HTERT RPE-1 (cell line): ENCODE data around the gene MRPS18B.
"Not testable (repeated sequence)": the region's sequence is repeated elsewhere in the genome, so short reads cannot be mapped to it uniquely, and the experiment has no call there.

Source experiments
- in situ Hi-C: fragments of 300-500 bp; cut with MboI; formaldehyde crosslinking; loops from 4 replicates; pipeline ENCODE4 v1.14.3; 2020; ENCODE audit warnings: low sequenced_read_pairs

Gene MRPS18B

GRCh38 chr6:30617565-30618269 lies at the start of gene MRPS18B:
Gene MRPS18B (plus strand): TSS chr6:30617840. CDS start chr6:30617866, 26 bp downstream.
- in situ Hi-C loops = no loop called here

DNA sequence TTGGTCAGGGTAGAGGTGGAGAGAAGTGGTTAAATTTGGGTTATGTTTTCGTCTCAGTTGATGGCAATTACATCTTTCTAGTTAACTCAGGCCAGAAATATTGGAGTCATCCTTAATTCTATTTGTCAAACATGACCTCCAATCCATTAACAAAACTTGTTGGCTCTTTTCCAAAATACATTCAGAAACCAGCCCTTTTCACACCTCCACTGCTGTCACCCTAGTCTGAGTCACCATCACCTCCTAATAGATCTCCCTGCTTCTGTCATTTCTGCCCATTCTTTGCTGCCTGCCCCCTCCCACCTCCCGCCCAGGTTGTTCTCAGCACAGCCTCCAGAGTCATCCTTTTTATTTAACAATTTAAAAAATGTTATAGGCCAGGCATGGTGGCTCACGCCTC lies 49.4 kb upstream of the MRPS18B start:
- in situ Hi-C loops = no loop called here

DNA sequence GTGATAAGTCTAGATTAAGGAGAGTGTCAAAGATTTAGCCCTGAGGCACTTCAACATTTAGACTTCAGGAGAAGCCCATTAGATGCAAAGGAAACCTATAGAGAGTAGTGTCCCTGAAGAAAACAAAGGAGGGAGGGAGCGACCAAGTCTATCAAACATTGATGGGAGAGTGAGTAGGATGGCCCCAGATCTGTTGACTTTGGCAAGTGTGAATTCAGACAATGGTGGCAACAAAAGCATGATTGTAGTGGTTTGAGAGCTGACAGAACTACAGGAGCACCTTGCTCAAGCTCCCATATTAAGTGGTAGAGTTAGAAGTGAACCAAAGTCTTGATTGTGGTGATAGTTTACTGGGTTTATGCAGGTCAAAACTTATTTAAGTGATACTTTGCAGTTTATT lies 47.4 kb upstream of the MRPS18B start:
- in situ Hi-C loops = no loop called here

DNA sequence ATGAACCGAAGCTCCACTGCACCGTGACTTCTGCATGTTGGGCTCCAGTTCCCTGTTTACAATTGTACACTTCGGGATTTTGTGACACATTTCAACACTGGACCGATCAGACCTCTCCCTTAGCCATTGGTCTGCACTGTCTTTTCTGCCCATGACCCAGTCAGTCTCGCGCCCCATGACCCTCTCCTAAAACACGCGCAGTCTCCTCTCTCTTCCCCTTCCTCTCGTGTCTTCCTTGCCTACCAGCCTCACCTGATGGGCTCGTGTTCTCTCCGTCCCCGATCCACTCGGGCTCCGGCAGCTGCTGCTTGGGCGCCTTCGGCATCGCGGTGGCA lies 46.9 kb upstream of the MRPS18B start:
- in situ Hi-C loops = no loop called here

- in situ Hi-C loops = no loop called here
Observed at GRCh38 chr6:30571075-30571761, 46.4 kb upstream of the MRPS18B start, which contains the start of gene ABCF1. Gene ABCF1 (plus strand): TSS chr6:30571442. CDS start chr6:30571488, 46 bp downstream.

DNA sequence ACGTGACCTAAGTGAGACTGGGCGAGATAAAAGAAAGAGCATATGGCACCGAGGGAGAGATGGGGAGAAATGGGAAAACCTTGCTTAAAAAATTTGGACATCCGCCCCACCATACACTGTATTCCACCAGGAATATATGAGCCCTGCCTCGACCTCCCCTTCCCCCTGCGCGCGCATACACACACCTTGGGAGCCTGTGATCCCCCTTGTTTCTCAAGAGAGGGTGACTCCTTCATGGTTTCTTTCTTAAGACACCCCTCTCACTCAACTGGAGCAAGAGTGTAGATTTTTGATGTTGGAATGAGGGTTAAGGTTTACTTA lies 45.9 kb upstream of the MRPS18B start:
- in situ Hi-C loops = no loop called here

- in situ Hi-C loops = no loop called here
Observed at GRCh38 chr6:30572148-30572547, 45.5 kb upstream of the MRPS18B start.

GRCh38 chr6:30573113-30573512 lies 44.5 kb upstream of the MRPS18B start:
- in situ Hi-C loops = no loop called here

GRCh38 chr6:30578051-30578450 lies 39.6 kb upstream of the MRPS18B start:
- in situ Hi-C loops = no loop called here

DNA sequence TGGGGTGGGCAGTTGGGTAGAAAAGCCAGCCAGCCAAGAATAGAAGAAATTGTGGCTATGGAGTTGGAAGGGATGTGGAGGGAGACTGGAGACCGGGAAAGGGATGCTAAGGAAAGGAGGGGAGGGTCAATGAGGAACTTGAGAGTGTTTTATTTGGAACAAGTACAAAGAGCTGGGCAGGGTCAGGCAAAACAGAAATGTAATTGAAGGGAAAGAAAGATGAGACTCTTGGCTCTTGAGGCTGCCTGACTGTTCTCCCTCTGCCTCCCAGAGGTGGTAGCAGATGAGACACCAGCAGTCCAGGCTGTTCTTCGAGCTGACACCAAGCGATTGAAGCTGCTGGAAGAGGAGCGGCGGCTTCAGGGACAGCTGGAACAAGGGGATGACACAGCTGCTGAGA lies 33.7 kb upstream of the MRPS18B start:
- in situ Hi-C loops = no loop called here

GRCh38 chr6:30589754-30590358 lies 27.8 kb upstream of the MRPS18B start:
- in situ Hi-C loops = no loop called here

DNA sequence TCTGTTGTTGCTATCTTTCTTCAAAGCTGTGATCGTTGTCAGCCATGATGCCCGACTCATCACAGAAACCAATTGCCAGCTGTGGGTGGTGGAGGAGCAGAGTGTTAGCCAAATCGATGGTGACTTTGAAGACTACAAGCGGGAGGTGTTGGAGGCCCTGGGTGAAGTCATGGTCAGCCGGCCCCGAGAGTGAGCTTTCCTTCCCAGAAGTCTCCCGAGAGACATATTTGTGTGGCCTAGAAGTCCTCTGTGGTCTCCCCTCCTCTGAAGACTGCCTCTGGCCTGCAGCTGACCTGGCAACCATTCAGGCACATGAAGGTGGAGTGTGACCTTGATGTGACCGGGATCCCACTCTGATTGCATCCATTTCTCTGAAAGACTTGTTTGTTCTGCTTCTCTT lies 27.1 kb upstream of the MRPS18B start:
- in situ Hi-C loops = no loop called here

DNA sequence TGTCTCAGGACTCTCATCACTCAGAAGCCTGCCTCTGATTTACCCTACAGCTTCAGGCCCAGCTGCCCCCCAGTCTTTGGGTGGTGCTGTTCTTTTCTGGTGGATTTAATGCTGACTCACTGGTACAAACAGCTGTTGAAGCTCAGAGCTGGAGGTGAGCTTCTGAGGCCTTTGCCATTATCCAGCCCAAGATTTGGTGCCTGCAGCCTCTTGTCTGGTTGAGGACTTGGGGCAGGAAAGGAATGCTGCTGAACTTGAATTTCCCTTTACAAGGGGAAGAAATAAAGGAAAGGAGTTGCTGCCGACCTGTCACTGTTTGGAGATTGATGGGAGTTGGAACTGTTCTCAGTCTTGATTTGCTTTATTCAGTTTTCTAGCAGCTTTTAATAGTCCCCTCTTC lies 26.6 kb upstream of the MRPS18B start:
- in situ Hi-C loops = no loop called here

DNA sequence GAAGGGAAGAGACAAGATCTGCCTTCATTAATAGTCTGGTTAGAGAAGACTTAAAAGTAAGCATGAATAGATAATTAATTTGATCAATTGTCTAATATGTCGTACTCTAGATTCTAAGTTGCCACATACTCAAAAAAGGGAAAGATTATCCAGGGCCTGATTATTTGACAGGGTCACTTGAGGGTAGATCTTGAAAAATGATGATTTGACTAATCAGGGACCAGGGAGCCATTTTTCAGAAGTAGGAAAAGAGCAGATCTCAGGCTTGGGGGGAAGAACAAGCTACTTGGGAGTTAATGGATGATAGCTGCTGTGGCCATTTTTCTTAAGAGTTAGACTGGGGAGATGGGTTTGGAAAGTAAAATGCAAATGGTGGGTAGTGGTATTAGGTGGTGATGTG lies 25.4 kb upstream of the MRPS18B start:
- in situ Hi-C loops = no loop called here

DNA sequence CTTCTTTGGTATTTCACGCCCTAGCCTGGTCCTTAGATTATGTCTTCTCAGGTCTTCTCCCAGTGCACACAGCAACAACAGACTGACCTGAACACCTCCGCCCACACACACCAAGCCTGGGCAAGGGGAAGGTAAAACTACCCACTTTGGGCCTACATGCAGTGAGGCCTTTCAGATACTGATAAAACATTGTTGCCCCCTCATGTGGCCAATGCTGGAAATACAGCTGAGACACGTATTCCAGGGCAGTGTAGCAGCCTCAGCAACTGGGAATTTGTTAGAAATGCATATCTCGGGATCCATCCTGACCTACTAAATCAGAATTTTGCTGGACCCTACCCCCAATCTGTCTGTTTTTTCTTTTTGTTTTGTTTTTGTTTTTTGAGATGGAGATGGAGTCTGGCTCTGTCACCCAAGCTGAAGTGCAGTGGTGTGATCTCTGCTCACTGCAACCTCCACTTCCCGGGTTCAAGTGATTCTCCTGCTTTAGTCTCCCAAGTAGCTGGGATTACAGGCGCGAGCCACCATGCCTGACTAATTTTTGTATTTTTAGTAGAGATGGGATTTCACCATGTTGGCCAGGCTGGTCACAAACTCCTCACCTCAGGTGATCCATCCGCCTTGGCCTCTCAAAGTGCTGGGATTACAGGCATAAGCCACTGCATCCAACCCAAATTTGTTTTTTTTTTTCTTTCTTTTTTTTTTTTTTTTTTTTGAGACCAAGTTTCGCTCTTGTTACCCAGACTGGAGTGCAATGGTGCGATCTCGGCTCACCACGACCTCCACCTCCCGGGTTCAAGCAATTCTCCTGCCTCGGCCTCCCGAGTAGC lies 20.1 kb upstream of the MRPS18B start:
- in situ Hi-C loops = not testable (repeated sequence)

DNA sequence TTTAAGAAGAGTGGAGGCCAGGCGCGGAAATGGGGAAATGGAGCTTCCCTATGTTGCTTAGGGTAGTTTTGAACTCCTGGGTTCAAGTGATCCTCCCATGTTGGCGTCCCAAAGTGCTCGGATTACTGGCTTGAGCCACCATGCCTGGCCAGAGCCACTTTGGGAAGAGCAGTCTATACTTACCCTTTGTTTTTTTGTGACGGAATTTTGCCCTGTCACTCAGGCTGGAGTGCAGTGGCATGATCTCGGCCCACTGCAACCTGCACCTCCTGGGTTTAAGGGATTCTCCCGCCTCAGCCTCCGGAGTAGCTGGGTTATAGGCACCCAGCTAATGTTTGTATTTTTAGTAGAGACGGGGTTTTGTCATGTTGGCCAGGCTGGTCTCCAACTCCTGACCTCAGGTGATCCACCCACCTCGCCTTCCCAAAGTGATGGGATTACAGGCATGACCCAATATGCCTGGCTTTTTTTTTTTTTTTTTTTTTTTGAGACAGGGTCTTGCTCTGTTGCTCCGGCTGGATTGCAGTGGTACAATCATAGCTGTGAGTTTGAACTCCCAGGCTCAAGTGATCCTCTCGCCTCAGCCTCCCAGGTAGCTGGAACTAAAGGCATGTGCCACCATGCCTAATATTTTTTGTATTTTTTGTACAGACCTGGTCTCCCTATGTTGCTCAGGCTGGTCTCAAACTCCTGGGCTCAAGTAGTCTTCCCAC lies 18.6 kb upstream of the MRPS18B start:
- in situ Hi-C loops = no loop called here

- in situ Hi-C loops = no loop called here
Observed at GRCh38 chr6:30599625-30600324, 17.9 kb upstream of the MRPS18B start.

DNA sequence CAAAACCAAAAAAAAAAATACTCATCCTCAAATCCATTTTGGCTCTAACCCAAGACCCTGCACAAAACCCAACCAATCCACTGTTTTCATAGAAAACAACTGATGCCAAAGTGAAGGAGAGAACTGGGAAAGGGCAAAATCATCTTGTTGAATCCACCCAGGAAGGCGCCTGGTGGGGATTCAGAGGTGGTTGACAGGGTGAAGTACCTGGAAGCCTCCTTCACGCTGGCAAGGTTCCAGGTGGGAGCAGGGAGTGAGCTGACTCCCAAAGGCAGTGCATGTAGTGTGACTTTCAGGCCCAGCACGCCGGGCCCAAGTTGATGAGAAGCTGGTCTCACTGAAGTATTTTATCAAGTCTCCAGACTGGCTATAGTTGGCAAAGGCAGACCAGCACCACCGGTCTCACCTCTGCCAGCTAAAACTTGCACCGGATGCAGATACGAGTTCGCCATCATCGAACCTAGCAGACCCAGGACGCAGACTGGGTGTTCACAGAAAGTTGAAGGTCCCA lies 17.1 kb upstream of the MRPS18B start:
- in situ Hi-C loops = no loop called here

- in situ Hi-C loops = no loop called here
Observed at GRCh38 chr6:30601436-30601814, 16.2 kb upstream of the MRPS18B start.
